Right atrium auricular region (tissue), 2 donors: ENCODE data around the gene KDM4B. TPM values are rescaled to one million over a fixed set of nuclear protein-coding genes. Genes with fewer than 3 reads are reported as not detected.

Experiments
- DNase-seq: peaks from one replicate; pipeline ENCODE4 v3.0.0-alpha.2; 2019; ENCODE audit warnings: low spot score
- H3K27ac ChIP-seq, 2 donors: fragments of 200-600 bp; sonication (generic); 1 replicate in 1 of 2; 2 replicates in 1 of 2; pipeline ENCODE4 v1.5.1; 2016 to 2019
- H3K27me3 ChIP-seq, 2 donors: fragments of 200-600 bp; sonication (generic); one replicate each; pipeline versions ENCODE4 v1.5.1 to v1.6.0; 2017 to 2019
- H3K36me3 ChIP-seq: fragments of 200-600 bp; sonication (generic); one replicate; pipeline ENCODE4 v1.5.1; 2016
- H3K4me1 ChIP-seq, 2 donors: fragments of 200-600 bp; sonication (generic); one replicate each; pipeline versions ENCODE4 v1.5.1 to v1.6.0; 2017 to 2019
- H3K4me3 ChIP-seq, 2 donors: fragments of 200-600 bp; sonication (generic); 1 replicate in 1 of 2; 2 replicates in 1 of 2; pipeline ENCODE4 v1.5.1; 2017 to 2019; ENCODE audit warnings: mild to moderate bottlenecking in 1 of 2, moderate library complexity in 1 of 2
- H3K9me3 ChIP-seq, 2 donors: fragments of 200-600 bp; sonication (generic); one replicate each; pipeline ENCODE4 v1.5.1; 2019
- total RNA-seq, 2 donors: library from RNA; depleted of rRNA; stranded (reverse); fragments of >200 nt; gene quantifications; one replicate each; pipeline ENCODE4 v1.1.0, GENCODE V29; 2016
- TF ChIP-seq, protein P1 (sequence below), 2 donors: fragments of 200-600 bp; sonication (generic); IDR thresholded peaks; one replicate each; pipeline ENCODE4 v1.5.1; 2019; ENCODE audit warnings: antibody characterized with exemption in 2 of 2

The KDM4B gene
- total RNA-seq, 2 donors from 2014 or later, result 17.6 to 26.0 TPM

DNA sequence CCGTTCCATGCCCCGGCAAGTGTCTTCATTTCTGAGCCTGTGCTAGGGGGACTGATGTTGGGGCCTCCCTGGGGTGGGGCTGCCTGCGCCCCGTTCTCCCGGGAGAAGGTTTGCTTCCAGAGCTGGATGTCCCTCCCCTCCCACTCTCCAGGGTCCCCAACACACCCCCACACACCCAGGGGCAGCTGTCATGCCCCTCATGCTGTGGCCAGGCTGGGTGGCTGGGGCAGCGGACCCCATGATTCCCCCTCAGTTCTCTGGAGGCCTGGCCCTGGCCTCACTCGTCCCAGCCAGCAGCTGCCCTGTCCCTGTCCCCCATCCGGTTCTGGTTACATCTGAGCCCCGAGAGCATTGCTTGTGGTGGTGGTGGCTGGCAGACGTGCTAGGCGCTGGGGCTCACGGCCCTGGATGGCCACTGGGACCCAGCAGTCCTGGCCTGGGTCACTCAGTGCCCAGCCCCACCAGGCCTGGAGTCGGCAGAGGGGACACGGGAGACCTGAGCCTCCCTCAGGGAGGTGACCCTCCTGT lies 184.8 kb downstream of the KDM4B start:
- Histone ChIP-seq H3K27ac (no peak overlapping the region), H3K4me1 (peaks cover 0 to 8% of the 10 kb centered on the region in 2 donors), H3K9me3 (peaks cover 0 to 4% of the 10 kb centered on the region in 2 donors), H3K36me3 (peaks cover 12% of the 10 kb centered on the region), H3K27me3 (no peaks in the 10 kb centered on the region), H3K4me3 (no peak overlapping the region)
- no peak for DNase-seq
- TF ChIP-seq, protein P1, sequence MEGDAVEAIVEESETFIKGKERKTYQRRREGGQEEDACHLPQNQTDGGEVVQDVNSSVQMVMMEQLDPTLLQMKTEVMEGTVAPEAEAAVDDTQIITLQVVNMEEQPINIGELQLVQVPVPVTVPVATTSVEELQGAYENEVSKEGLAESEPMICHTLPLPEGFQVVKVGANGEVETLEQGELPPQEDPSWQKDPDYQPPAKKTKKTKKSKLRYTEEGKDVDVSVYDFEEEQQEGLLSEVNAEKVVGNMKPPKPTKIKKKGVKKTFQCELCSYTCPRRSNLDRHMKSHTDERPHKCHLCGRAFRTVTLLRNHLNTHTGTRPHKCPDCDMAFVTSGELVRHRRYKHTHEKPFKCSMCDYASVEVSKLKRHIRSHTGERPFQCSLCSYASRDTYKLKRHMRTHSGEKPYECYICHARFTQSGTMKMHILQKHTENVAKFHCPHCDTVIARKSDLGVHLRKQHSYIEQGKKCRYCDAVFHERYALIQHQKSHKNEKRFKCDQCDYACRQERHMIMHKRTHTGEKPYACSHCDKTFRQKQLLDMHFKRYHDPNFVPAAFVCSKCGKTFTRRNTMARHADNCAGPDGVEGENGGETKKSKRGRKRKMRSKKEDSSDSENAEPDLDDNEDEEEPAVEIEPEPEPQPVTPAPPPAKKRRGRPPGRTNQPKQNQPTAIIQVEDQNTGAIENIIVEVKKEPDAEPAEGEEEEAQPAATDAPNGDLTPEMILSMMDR (IDR thresholded peaks at IDR 0.05), result no peak

DNA sequence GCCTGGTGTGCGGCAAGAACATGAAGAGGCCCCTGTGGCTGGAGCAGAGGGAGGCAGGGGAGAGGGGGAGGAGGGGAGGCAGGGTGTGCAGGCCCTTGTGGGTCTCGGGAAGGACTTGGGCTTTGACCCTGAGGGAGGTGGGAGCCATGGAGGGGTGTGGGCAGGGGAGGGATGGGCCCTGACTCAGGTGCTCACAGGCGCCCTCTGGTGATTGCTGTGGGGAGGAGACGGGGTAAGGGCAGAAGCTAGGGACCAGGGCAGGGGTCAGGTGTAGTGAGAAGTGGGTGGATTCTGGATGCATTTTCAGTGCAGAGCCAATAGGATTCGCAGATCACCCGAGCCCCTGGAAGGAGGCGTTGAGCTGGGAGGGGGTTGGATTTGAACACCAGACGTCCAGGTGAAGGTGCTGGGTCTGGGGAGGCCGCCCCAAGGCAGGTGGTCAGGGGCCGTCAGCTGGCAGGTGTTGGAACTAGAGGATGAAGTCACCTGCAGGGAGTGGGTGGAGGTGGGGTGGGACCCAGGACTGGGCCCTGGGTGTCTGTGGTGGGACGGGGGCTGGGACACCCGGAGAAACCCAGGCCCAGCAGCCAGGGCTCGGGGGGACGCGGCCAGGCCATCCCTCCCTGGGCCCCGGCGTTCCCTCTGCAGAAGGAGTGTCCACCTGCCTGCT lies 185.4 kb downstream of the KDM4B start:
- Histone ChIP-seq H3K9me3 (peaks cover 0 to 4% of the 10 kb centered on the region in 2 donors), H3K36me3 (peaks cover 8% of the 10 kb centered on the region)
- no peak for DNase-seq

DNA sequence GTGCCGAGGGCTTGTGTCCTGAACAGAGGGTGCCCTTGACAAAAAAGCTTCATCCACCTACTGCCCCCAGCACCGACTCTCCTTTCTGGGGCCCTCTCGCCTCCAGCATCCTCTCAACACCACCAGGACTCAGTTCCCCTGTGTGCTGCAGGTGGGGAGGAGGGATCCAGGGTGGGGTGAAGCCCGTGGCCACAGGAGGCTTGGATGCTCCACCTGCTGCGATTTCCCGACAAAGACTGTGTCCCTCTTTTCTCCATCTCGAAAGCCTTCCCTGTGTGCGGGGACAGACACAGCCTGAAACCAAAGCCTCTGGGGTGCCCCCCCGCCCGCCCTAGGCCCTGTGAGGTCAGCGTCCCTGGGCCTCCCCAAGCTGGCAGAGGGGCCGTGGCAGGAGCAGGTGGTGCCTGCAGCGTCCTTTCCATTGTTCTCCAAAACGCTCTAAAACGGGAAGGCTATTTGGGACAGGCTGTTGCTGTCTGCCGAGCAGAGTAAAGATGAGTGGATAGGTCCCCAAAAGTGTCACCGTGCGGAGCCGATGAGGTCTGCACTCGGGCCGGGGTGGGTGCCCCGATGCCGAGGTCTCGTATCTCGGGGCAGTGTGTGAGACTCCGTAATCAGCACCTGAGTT lies 186.0 kb downstream of the KDM4B start:
- peaks cover 8% of the 10 kb centered on the region for H3K36me3 ChIP-seq
- TF ChIP-seq, protein P1 (IDR thresholded peaks at IDR 0.05), result no peak
- H3K4me3 ChIP-seq, result no peak overlapping the region
- no peaks in the 10 kb centered on the region for H3K27me3 ChIP-seq
- H3K4me1 ChIP-seq, result peaks cover 0 to 8% of the 10 kb centered on the region in 2 donors
- H3K27ac ChIP-seq, result no peak overlapping the region
- H3K9me3 ChIP-seq, result peaks cover 0 to 4% of the 10 kb centered on the region in 2 donors
- no peak for DNase-seq

More for the DNA sequence above, 185.4 kb downstream of the KDM4B start:
- TF ChIP-seq, protein P1 (IDR thresholded peaks at IDR 0.05), result peak in 1 of 2 donors; percentile 56
- H3K27ac ChIP-seq, result no peak overlapping the region
- H3K27me3 ChIP-seq, result no peaks in the 10 kb centered on the region
- H3K4me3 ChIP-seq, result no peak overlapping the region
- H3K4me1 ChIP-seq, result peaks cover 0 to 8% of the 10 kb centered on the region in 2 donors

GRCh38 chr19:5155586-5156210 lies 186.8 kb downstream of the KDM4B start:
- H3K36me3 ChIP-seq, result peaks cover 8% of the 10 kb centered on the region
- no peak overlapping the region for H3K27ac ChIP-seq
- H3K27me3 ChIP-seq, result no peaks in the 10 kb centered on the region
- TF ChIP-seq, protein P1 (IDR thresholded peaks at IDR 0.05), result no peak
- peaks cover 0 to 4% of the 10 kb centered on the region in 2 donors for H3K9me3 ChIP-seq
- DNase-seq, result no peak
- H3K4me1 ChIP-seq, result peaks cover 0 to 8% of the 10 kb centered on the region in 2 donors
- no peak overlapping the region for H3K4me3 ChIP-seq

DNA sequence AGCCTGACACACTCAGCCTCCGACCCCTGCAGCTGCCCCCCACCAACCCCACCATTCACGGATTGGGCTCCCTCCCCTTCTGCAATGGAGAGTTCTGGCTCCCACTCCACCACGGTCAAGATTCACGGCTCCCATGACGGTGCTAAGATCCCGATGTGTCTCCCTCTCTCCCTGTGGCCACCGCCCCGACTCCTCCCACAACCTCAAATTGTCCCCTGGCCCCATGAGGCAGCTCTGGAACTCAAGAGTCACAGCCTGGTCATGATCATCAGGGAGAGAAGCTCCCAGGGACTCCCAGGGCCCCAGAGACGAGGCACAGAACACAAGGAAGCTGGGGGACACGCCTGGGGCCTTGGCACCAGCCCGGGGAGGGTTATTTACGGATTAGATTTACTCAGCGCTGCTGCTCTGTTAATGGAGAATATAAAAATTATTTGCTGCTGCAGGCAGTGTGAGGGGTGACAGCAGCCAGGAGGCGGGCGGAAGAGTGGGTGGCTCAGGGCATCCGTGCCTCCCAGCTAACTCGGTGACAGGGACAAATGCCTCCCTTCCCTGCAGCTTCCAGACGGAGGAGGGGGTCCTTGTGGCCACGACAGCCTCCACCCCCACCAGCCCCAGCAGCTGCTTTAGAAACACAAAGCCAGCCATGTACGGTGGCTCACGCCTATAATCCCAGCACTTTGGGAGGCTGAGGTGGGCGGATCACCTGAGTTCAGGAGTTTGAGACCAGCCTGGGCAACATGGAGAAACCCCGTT lies 187.5 kb downstream of the KDM4B start:
- no peak for DNase-seq
- TF ChIP-seq, protein P1 (IDR thresholded peaks at IDR 0.05), result no peak
- Histone ChIP-seq H3K27ac (no peak overlapping the region), H3K9me3 (peaks cover 0 to 4% of the 10 kb centered on the region in 2 donors), H3K27me3 (no peaks in the 10 kb centered on the region), H3K4me3 (no peak overlapping the region), H3K4me1 (peaks cover 0 to 8% of the 10 kb centered on the region in 2 donors), H3K36me3 (peaks cover 3% of the 10 kb centered on the region)
